ENCODE measurements around the gene FNDC3A. TPM values are rescaled to one million over a fixed set of nuclear protein-coding genes. Genes with fewer than 3 reads are reported as not detected.

FNDC3A gene
- total RNA-seq, 1 experiment from 2014 or later = 51.3 TPM

- H3K27ac ChIP-seq = no peak overlapping the region
- peaks cover 13% of the 10 kb centered on the region for H3K4me1 ChIP-seq (replicated peaks)
- no peak overlapping the region for H3K4me3 ChIP-seq
- peaks cover 33% of the 10 kb centered on the region for H3K27me3 ChIP-seq (replicated peaks)
- H3K36me3 ChIP-seq = no peaks in the 10 kb centered on the region
- H3K9me3 ChIP-seq (replicated peaks) = peaks cover 6% of the 10 kb centered on the region
- DNase-seq (ENCODE audit: low read depth in 1 of 2, low spot score in 2 of 2) = no peak
These were observed 242.9 kb downstream of the FNDC3A start for GRCh38 chr13:49218493-49219051.

- H3K27ac ChIP-seq = no peak overlapping the region
- peaks cover 13% of the 10 kb centered on the region for H3K4me1 ChIP-seq (replicated peaks)
- H3K9me3 ChIP-seq (replicated peaks) = peaks cover 6% of the 10 kb centered on the region
- H3K27me3 ChIP-seq (replicated peaks) = peaks cover 37% of the 10 kb centered on the region
- peak overlapping the region; percentile 55 for H3K4me3 ChIP-seq
- no peaks in the 10 kb centered on the region for H3K36me3 ChIP-seq
- DNase-seq (ENCODE audit: low read depth in 1 of 2, low spot score in 2 of 2) = peak in 1 of 2 experiments; percentile 44
These were observed 243.9 kb downstream of the FNDC3A start for GRCh38 chr13:49219647-49220035.

GRCh38 chr13:49220036-49220855 lies 244.5 kb downstream of the FNDC3A start, which contains the start of gene MLNR:
Gene MLNR (plus strand): TSS chr13:49220338. CDS start chr13:49220338, 0 bp downstream.
- H3K27ac ChIP-seq = no peak within 1 kb of the TSS
- peaks cover 6% of the 10 kb centered on the region for H3K9me3 ChIP-seq (replicated peaks)
- H3K36me3 ChIP-seq = no peaks in the 10 kb centered on the region
- peak; percentile 44 to 47 for DNase-seq (ENCODE audit: low read depth in 1 of 2, low spot score in 2 of 2)
- H3K4me3 ChIP-seq = peak within 1 kb of the TSS; percentile 55
- H3K4me1 ChIP-seq (replicated peaks) = peaks cover 13% of the 10 kb centered on the region
- peaks cover 37% of the 10 kb centered on the region for H3K27me3 ChIP-seq (replicated peaks)

GRCh38 chr13:49220856-49221589 lies 245.3 kb downstream of the FNDC3A start:
- Histone ChIP-seq H3K9me3 (replicated peaks) (peaks cover 6% of the 10 kb centered on the region), H3K4me1 (replicated peaks) (peaks cover 13% of the 10 kb centered on the region), H3K27me3 (replicated peaks) (peaks cover 37% of the 10 kb centered on the region), H3K27ac (no peak overlapping the region), H3K36me3 (no peaks in the 10 kb centered on the region), H3K4me3 (peak overlapping the region; percentile 55)
- no peak for DNase-seq (ENCODE audit: low read depth in 1 of 2, low spot score in 2 of 2)

GRCh38 chr13:49221590-49221965 lies 245.9 kb downstream of the FNDC3A start:
- peaks cover 13% of the 10 kb centered on the region for H3K4me1 ChIP-seq (replicated peaks)
- peaks cover 37% of the 10 kb centered on the region for H3K27me3 ChIP-seq (replicated peaks)
- no peak overlapping the region for H3K27ac ChIP-seq
- H3K4me3 ChIP-seq = no peak overlapping the region
- no peak for DNase-seq (ENCODE audit: low read depth in 1 of 2, low spot score in 2 of 2)
- no peaks in the 10 kb centered on the region for H3K36me3 ChIP-seq
- H3K9me3 ChIP-seq (replicated peaks) = peaks cover 6% of the 10 kb centered on the region

- no peak for DNase-seq (ENCODE audit: low read depth in 1 of 2, low spot score in 2 of 2)
- Histone ChIP-seq H3K27me3 (replicated peaks) (peaks cover 28% of the 10 kb centered on the region), H3K27ac (no peak overlapping the region), H3K4me3 (no peak overlapping the region), H3K4me1 (replicated peaks) (peaks cover 6% of the 10 kb centered on the region), H3K9me3 (replicated peaks) (peaks cover 6% of the 10 kb centered on the region), H3K36me3 (no peaks in the 10 kb centered on the region)
These were observed 249.7 kb downstream of the FNDC3A start for GRCh38 chr13:49225223-49226042.

GRCh38 chr13:49226613-49227012 lies 250.9 kb downstream of the FNDC3A start:
- no peak overlapping the region for H3K27ac ChIP-seq
- H3K27me3 ChIP-seq (replicated peaks) = peaks cover 17% of the 10 kb centered on the region
- no peak for DNase-seq (ENCODE audit: low read depth in 1 of 2, low spot score in 2 of 2)
- no peaks in the 10 kb centered on the region for H3K9me3 ChIP-seq (replicated peaks)
- no peak overlapping the region for H3K4me3 ChIP-seq
- no peaks in the 10 kb centered on the region for H3K36me3 ChIP-seq
- no peaks in the 10 kb centered on the region for H3K4me1 ChIP-seq (replicated peaks)

- no peaks in the 10 kb centered on the region for H3K27me3 ChIP-seq (replicated peaks)
- H3K4me3 ChIP-seq = no peak overlapping the region
- H3K36me3 ChIP-seq = no peaks in the 10 kb centered on the region
- no peak for DNase-seq (ENCODE audit: low read depth in 1 of 2, low spot score in 2 of 2)
- H3K27ac ChIP-seq = no peak overlapping the region
- no peaks in the 10 kb centered on the region for H3K4me1 ChIP-seq (replicated peaks)
- H3K9me3 ChIP-seq (replicated peaks) = no peaks in the 10 kb centered on the region
These were observed 259.0 kb downstream of the FNDC3A start for GRCh38 chr13:49234741-49235140.

- no peaks in the 10 kb centered on the region for H3K36me3 ChIP-seq
- no peak overlapping the region for H3K4me3 ChIP-seq
- no peaks in the 10 kb centered on the region for H3K4me1 ChIP-seq (replicated peaks)
- no peak for DNase-seq (ENCODE audit: low read depth in 1 of 2, low spot score in 2 of 2)
- H3K27me3 ChIP-seq (replicated peaks) = no peaks in the 10 kb centered on the region
- H3K27ac ChIP-seq = no peak overlapping the region
- no peaks in the 10 kb centered on the region for H3K9me3 ChIP-seq (replicated peaks)
These were observed 260.2 kb downstream of the FNDC3A start for GRCh38 chr13:49235856-49236431.

GRCh38 chr13:49238621-49239020 lies 262.9 kb downstream of the FNDC3A start:
- no peak for DNase-seq (ENCODE audit: low read depth in 1 of 2, low spot score in 2 of 2)
- Histone ChIP-seq H3K27ac (no peak overlapping the region), H3K9me3 (replicated peaks) (no peaks in the 10 kb centered on the region), H3K36me3 (no peaks in the 10 kb centered on the region), H3K4me1 (replicated peaks) (no peaks in the 10 kb centered on the region), H3K4me3 (no peak overlapping the region), H3K27me3 (replicated peaks) (no peaks in the 10 kb centered on the region)

GRCh38 chr13:49240017-49240416 lies 264.3 kb downstream of the FNDC3A start:
- no peaks in the 10 kb centered on the region for H3K27me3 ChIP-seq (replicated peaks)
- DNase-seq (ENCODE audit: low read depth in 1 of 2, low spot score in 2 of 2) = no peak
- no peaks in the 10 kb centered on the region for H3K9me3 ChIP-seq (replicated peaks)
- H3K27ac ChIP-seq = no peak overlapping the region
- H3K4me3 ChIP-seq = no peak overlapping the region
- no peaks in the 10 kb centered on the region for H3K4me1 ChIP-seq (replicated peaks)
- no peaks in the 10 kb centered on the region for H3K36me3 ChIP-seq

GRCh38 chr13:49241296-49241695 lies 265.6 kb downstream of the FNDC3A start:
- Histone ChIP-seq H3K27me3 (replicated peaks) (no peaks in the 10 kb centered on the region), H3K9me3 (replicated peaks) (no peaks in the 10 kb centered on the region), H3K27ac (no peak overlapping the region), H3K36me3 (no peaks in the 10 kb centered on the region), H3K4me3 (no peak overlapping the region), H3K4me1 (replicated peaks) (no peaks in the 10 kb centered on the region)
- DNase-seq (ENCODE audit: low read depth in 1 of 2, low spot score in 2 of 2) = no peak

- no peak overlapping the region for H3K4me3 ChIP-seq
- no peaks in the 10 kb centered on the region for H3K9me3 ChIP-seq (replicated peaks)
- no peaks in the 10 kb centered on the region for H3K27me3 ChIP-seq (replicated peaks)
- no peak for DNase-seq (ENCODE audit: low read depth in 1 of 2, low spot score in 2 of 2)
- H3K36me3 ChIP-seq = peaks cover 9% of the 10 kb centered on the region; the same call in 1 of the 2 replicates
- no peaks in the 10 kb centered on the region; the same call in 1 of the 2 replicates for H3K4me1 ChIP-seq (replicated peaks)
- no peak overlapping the region for H3K27ac ChIP-seq
These were observed 269.4 kb downstream of the FNDC3A start for GRCh38 chr13:49245101-49245500.
